ENCODE data around the gene ADCY5. TPM values are rescaled to one million over a fixed set of nuclear protein-coding genes. Genes with fewer than 3 reads are reported as not detected.

ADCY5 gene
- total and polyA plus RNA-seq, 7 experiments from 2014 or later, result 0.07 TPM; not detected in 6

GRCh38 chr3:123444744-123445143 is 4.1 kb downstream of the ADCY5 start:
- H3K27me3 ChIP-seq (ENCODE audit: control insufficient read depth in 2 of 2, insufficient read depth in 2 of 2, low read length in 2 of 2), result no peaks in the 10 kb centered on the region
- peaks cover 43 to 69% (median 50%) of the 10 kb centered on the region in 5 donors for H3K27me3 Mint-ChIP-seq
- no peaks in the 10 kb centered on the region for H3K9me3 ChIP-seq (ENCODE audit: control insufficient read depth in 2 of 3, low read length in 3 of 3)
- peaks cover 0 to 4% (median 0%) of the 10 kb centered on the region in 5 donors for H3K36me3 Mint-ChIP-seq
- H3K4me3 ChIP-seq (ENCODE audit: low read length), result no peak overlapping the region
- ChIA-PET POLR2A (no interaction called here), CTCF (no interaction called here)
- H3K4me1 Mint-ChIP-seq, result peaks cover 0 to 12% (median 5%) of the 10 kb centered on the region in 7 donors
- H3K27ac ChIP-seq (ENCODE audit: low read depth, low read length), result no peak overlapping the region
- no peak for DNase-seq
- no peaks in the 10 kb centered on the region for H3K36me3 ChIP-seq (ENCODE audit: control insufficient read depth in 2 of 3, insufficient read depth in 3 of 3, low read length in 3 of 3)
- no peak for ATAC-seq
- H3K9me3 Mint-ChIP-seq, result peaks cover 0 to 2% (median 0%) of the 10 kb centered on the region in 11 donors
- intact Hi-C loops (cut with micrococcal nuclease), result no loop called here
- no peak overlapping the region for H3K4me3 Mint-ChIP-seq
- H3K4me1 ChIP-seq (ENCODE audit: control insufficient read depth in 2 of 2, insufficient read depth in 2 of 2, low read length in 2 of 2), result no peaks in the 10 kb centered on the region
- H3K27ac Mint-ChIP-seq, result no peak overlapping the region

GRCh38 chr3:123444023-123444422 is 4.9 kb downstream of the ADCY5 start:
- H3K27me3 ChIP-seq (ENCODE audit: control insufficient read depth in 2 of 2, insufficient read depth in 2 of 2, low read length in 2 of 2), result no peaks in the 10 kb centered on the region

GRCh38 chr3:123442908-123443307 is 6.0 kb downstream of the ADCY5 start:
- H3K36me3 Mint-ChIP-seq, result peaks cover 0 to 4% (median 0%) of the 10 kb centered on the region in 5 donors
- DNase-seq (no peak), ATAC-seq (no peak)
- H3K9me3 ChIP-seq (ENCODE audit: control insufficient read depth in 2 of 3, low read length in 3 of 3), result no peaks in the 10 kb centered on the region
- ChIA-PET POLR2A (no interaction called here), CTCF (no interaction called here)
- peaks cover 41 to 78% (median 54%) of the 10 kb centered on the region in 5 donors for H3K27me3 Mint-ChIP-seq
- intact Hi-C loops (cut with micrococcal nuclease), result no loop called here
- H3K27ac Mint-ChIP-seq, result no peak overlapping the region
- H3K9me3 Mint-ChIP-seq, result peaks cover 0 to 2% (median 0%) of the 10 kb centered on the region in 11 donors
- H3K27me3 ChIP-seq (ENCODE audit: control insufficient read depth in 2 of 2, insufficient read depth in 2 of 2, low read length in 2 of 2), result no peaks in the 10 kb centered on the region
- no peaks in the 10 kb centered on the region for H3K4me1 ChIP-seq (ENCODE audit: control insufficient read depth in 2 of 2, insufficient read depth in 2 of 2, low read length in 2 of 2)
- no peak overlapping the region for H3K27ac ChIP-seq (ENCODE audit: low read depth, low read length)
- no peak overlapping the region for H3K4me3 ChIP-seq (ENCODE audit: low read length)
- H3K36me3 ChIP-seq (ENCODE audit: control insufficient read depth in 2 of 3, insufficient read depth in 3 of 3, low read length in 3 of 3), result no peaks in the 10 kb centered on the region
- H3K4me3 Mint-ChIP-seq, result no peak overlapping the region
- H3K4me1 Mint-ChIP-seq, result peaks cover 0 to 12% (median 5%) of the 10 kb centered on the region in 7 donors

More at GRCh38 chr3:123444023-123444422, 4.9 kb downstream of the ADCY5 start:
- H3K36me3 ChIP-seq (ENCODE audit: control insufficient read depth in 2 of 3, insufficient read depth in 3 of 3, low read length in 3 of 3), result no peaks in the 10 kb centered on the region
- POLR2A ChIA-PET, result no interaction called here
- no peak for DNase-seq
- no peak overlapping the region for H3K27ac ChIP-seq (ENCODE audit: low read depth, low read length)
- Mint-ChIP-seq H3K27me3 (peaks cover 43 to 69% (median 52%) of the 10 kb centered on the region in 5 donors), H3K4me3 (peak overlapping the region in 1 of 10 donors; percentile 2), H3K36me3 (peaks cover 0 to 4% (median 0%) of the 10 kb centered on the region in 5 donors), H3K27ac (no peak overlapping the region), H3K9me3 (peaks cover 0 to 2% (median 0%) of the 10 kb centered on the region in 11 donors), H3K4me1 (peaks cover 0 to 12% (median 5%) of the 10 kb centered on the region in 7 donors)
- no peaks in the 10 kb centered on the region for H3K9me3 ChIP-seq (ENCODE audit: control insufficient read depth in 2 of 3, low read length in 3 of 3)
- H3K4me1 ChIP-seq (ENCODE audit: control insufficient read depth in 2 of 2, insufficient read depth in 2 of 2, low read length in 2 of 2), result no peaks in the 10 kb centered on the region
- CTCF ChIA-PET, result no interaction called here
- ATAC-seq, result no peak
- H3K4me3 ChIP-seq (ENCODE audit: low read length), result no peak overlapping the region
- intact Hi-C loops (cut with micrococcal nuclease), result no loop called here

GRCh38 chr3:123442125-123442524 is 6.8 kb downstream of the ADCY5 start:
- H3K9me3 Mint-ChIP-seq, result peaks cover 0 to 2% (median 0%) of the 10 kb centered on the region in 11 donors
- H3K4me3 ChIP-seq (ENCODE audit: low read length), result no peak overlapping the region
- no peak overlapping the region for H3K4me3 Mint-ChIP-seq
- H3K4me1 ChIP-seq (ENCODE audit: control insufficient read depth in 2 of 2, insufficient read depth in 2 of 2, low read length in 2 of 2), result no peaks in the 10 kb centered on the region
- H3K36me3 ChIP-seq (ENCODE audit: control insufficient read depth in 2 of 3, insufficient read depth in 3 of 3, low read length in 3 of 3), result no peaks in the 10 kb centered on the region
- peaks cover 37 to 79% (median 53%) of the 10 kb centered on the region in 5 donors for H3K27me3 Mint-ChIP-seq
- ATAC-seq (no peak), DNase-seq (no peak)
- H3K27me3 ChIP-seq (ENCODE audit: control insufficient read depth in 2 of 2, insufficient read depth in 2 of 2, low read length in 2 of 2), result no peaks in the 10 kb centered on the region
- peaks cover 0 to 4% (median 0%) of the 10 kb centered on the region in 5 donors for H3K36me3 Mint-ChIP-seq
- peaks cover 0 to 12% (median 4%) of the 10 kb centered on the region in 7 donors for H3K4me1 Mint-ChIP-seq
- POLR2A ChIA-PET, result no interaction called here
- no peak overlapping the region for H3K27ac Mint-ChIP-seq
- CTCF ChIA-PET, result interaction anchor here (0.6 kb wide), 2 partner anchors 417 to 627 kb away, joined by 3 to 5 read pairs; no protein-coding TSS in a partner anchor
- intact Hi-C loops (cut with micrococcal nuclease), result no loop called here
- H3K9me3 ChIP-seq (ENCODE audit: control insufficient read depth in 2 of 3, low read length in 3 of 3), result no peaks in the 10 kb centered on the region
- no peak overlapping the region for H3K27ac ChIP-seq (ENCODE audit: low read depth, low read length)

- CTCF ChIA-PET, result no interaction called here
- Mint-ChIP-seq H3K4me3 (no peak overlapping the region), H3K27me3 (peaks cover 16 to 59% (median 36%) of the 10 kb centered on the region in 5 donors), H3K36me3 (no peaks in the 10 kb centered on the region), H3K27ac (no peak overlapping the region), H3K9me3 (no peaks in the 10 kb centered on the region), H3K4me1 (no peaks in the 10 kb centered on the region)
- no peak overlapping the region for H3K4me3 ChIP-seq (ENCODE audit: low read length)
- H3K4me1 ChIP-seq (ENCODE audit: control insufficient read depth in 2 of 2, insufficient read depth in 2 of 2, low read length in 2 of 2), result no peaks in the 10 kb centered on the region
- H3K9me3 ChIP-seq (ENCODE audit: control insufficient read depth in 2 of 3, low read length in 3 of 3), result no peaks in the 10 kb centered on the region
- no peak for ATAC-seq
- H3K27me3 ChIP-seq (ENCODE audit: control insufficient read depth in 2 of 2, insufficient read depth in 2 of 2, low read length in 2 of 2), result no peaks in the 10 kb centered on the region
- no peaks in the 10 kb centered on the region for H3K36me3 ChIP-seq (ENCODE audit: control insufficient read depth in 2 of 3, insufficient read depth in 3 of 3, low read length in 3 of 3)
- H3K27ac ChIP-seq (ENCODE audit: low read depth, low read length), result no peak overlapping the region
- POLR2A ChIA-PET, result no interaction called here
- intact Hi-C loops (cut with micrococcal nuclease), result no loop called here
- DNase-seq, result no peak
Observed at GRCh38 chr3:123439806-123440580, 8.9 kb downstream of the ADCY5 start.

GRCh38 chr3:123432832-123433523 is 15.9 kb downstream of the ADCY5 start:
- no peaks in the 10 kb centered on the region for H3K36me3 Mint-ChIP-seq
- no peaks in the 10 kb centered on the region for H3K9me3 Mint-ChIP-seq
- DNase-seq (no peak), ATAC-seq (no peak)
- Histone ChIP-seq H3K36me3 (ENCODE audit: control insufficient read depth in 2 of 3, insufficient read depth in 3 of 3, low read length in 3 of 3) (no peaks in the 10 kb centered on the region), H3K27me3 (ENCODE audit: control insufficient read depth in 2 of 2, insufficient read depth in 2 of 2, low read length in 2 of 2) (no peaks in the 10 kb centered on the region), H3K9me3 (ENCODE audit: control insufficient read depth in 2 of 3, low read length in 3 of 3) (no peaks in the 10 kb centered on the region), H3K4me3 (ENCODE audit: low read length) (no peak overlapping the region), H3K4me1 (ENCODE audit: control insufficient read depth in 2 of 2, insufficient read depth in 2 of 2, low read length in 2 of 2) (no peaks in the 10 kb centered on the region), H3K27ac (ENCODE audit: low read depth, low read length) (no peak overlapping the region)
- CTCF ChIA-PET, result no interaction called here
- H3K27ac Mint-ChIP-seq, result no peak overlapping the region
- no peaks in the 10 kb centered on the region for H3K4me1 Mint-ChIP-seq
- POLR2A ChIA-PET, result no interaction called here
- intact Hi-C loops (cut with micrococcal nuclease), result no loop called here
- H3K4me3 Mint-ChIP-seq, result no peak overlapping the region
- peaks cover 0 to 20% (median 4%) of the 10 kb centered on the region in 5 donors for H3K27me3 Mint-ChIP-seq

Measured in naive thymus-derived CD4-positive, alpha-beta T cell (primary cell).